ENCODE results near the gene ANXA11.

- no peak for TF ChIP-seq CTCF (IDR thresholded peaks at IDR 0.05; ENCODE audit: poor library complexity, severe bottlenecking)
- no peak for TF ChIP-seq SMC3 (conservative IDR thresholded peaks at IDR 0.05; ENCODE audit: poor library complexity)
- TF ChIP-seq POLR2AphosphoS5 (IDR thresholded peaks at IDR 0.05), result no peak
- TF ChIP-seq REST (IDR thresholded peaks at IDR 0.05; ENCODE audit: borderline replicate concordance), result no peak
- TF ChIP-seq EZH2 (IDR thresholded peaks at IDR 0.05; ENCODE audit: borderline replicate concordance, insufficient read depth, low read length, poor library complexity, severe bottlenecking), result no peak
Observed at GRCh38 chr10:80154626-80154977, 50.7 kb downstream of the ANXA11 start.
